ENCODE measurements around the gene BCAN. TPM values are rescaled to one million over a fixed set of nuclear protein-coding genes. Genes with fewer than 3 reads are reported as not detected.
"Not testable (repeated sequence)": the region's sequence is repeated elsewhere in the genome, so short reads cannot be mapped to it uniquely, and the experiment has no call there.

BCAN gene
- total RNA-seq, 1 donor, result not detected

DNA sequence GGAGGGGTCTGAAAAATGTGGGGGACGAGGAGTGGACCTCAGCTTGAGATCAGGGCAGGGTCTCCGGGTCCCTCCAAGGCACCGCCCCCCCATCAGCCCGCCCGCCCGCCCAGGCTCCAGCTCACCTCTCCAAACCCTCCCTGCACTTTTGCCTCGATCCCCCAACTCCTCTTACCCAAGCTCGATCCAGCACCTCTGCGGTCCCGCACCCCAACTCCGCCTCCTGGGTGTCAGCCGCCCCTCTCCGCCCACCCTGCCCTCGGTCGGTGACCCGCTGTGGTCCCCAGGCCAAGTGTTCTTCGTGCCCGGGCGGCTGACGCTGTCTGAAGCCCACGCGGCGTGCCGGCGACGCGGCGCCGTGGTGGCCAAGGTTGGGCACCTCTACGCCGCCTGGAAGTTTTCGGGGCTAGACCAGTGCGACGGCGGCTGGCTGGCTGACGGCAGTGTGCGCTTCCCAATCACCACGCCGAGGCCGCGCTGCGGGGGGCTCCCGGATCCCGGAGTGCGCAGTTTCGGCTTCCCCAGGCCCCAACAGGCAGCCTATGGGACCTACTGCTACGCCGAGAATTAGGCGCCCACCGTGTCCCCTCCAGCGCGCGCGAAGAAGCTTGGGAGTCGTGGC is 17.0 kb upstream of the BCAN start:
- TF ChIP-seq, protein P1, sequence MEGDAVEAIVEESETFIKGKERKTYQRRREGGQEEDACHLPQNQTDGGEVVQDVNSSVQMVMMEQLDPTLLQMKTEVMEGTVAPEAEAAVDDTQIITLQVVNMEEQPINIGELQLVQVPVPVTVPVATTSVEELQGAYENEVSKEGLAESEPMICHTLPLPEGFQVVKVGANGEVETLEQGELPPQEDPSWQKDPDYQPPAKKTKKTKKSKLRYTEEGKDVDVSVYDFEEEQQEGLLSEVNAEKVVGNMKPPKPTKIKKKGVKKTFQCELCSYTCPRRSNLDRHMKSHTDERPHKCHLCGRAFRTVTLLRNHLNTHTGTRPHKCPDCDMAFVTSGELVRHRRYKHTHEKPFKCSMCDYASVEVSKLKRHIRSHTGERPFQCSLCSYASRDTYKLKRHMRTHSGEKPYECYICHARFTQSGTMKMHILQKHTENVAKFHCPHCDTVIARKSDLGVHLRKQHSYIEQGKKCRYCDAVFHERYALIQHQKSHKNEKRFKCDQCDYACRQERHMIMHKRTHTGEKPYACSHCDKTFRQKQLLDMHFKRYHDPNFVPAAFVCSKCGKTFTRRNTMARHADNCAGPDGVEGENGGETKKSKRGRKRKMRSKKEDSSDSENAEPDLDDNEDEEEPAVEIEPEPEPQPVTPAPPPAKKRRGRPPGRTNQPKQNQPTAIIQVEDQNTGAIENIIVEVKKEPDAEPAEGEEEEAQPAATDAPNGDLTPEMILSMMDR (IDR thresholded peaks at IDR 0.05; ENCODE audit: insufficient read depth, low read length), result no peak
- H3K4me3 ChIP-seq (ENCODE audit: low read depth, low read length), result peak overlapping the region; percentile 49
- DNase-seq (ENCODE audit: low read depth), result no peak

DNA sequence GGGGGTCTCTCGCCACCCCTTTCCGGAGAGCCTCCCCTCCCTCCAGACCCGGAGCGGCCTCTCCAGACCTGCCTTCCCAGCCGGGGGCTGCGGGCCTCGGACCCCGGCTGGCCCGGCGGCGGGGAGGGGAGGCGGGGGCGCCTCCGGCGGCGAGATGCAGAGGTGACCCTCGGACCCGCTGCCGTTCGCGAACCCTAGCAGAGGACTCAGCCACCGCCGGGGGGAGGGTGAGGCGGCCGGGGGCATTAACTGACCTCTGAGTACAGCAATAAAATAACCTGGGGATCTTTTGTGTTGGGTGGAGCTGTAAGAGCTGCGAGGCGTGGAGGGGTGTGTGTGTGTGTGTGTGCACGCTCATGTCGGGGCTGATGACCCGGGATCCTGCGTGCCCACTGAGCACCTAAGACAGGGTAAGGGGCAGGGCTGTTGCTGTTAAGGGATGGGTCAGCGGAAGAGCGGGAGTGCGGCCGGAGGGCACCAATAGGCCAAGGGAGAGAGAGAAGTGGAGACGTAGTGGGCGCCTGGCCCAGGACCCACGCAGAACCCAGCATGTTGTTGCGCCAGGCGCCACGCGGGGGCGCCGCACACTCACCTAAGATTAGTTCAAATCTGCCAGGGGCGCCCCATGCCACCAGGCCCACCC is 16.4 kb upstream of the BCAN start:
- no peak overlapping the region for H3K4me3 ChIP-seq (ENCODE audit: low read depth, low read length)
- DNase-seq (ENCODE audit: low read depth), result peak; percentile 55
- TF ChIP-seq, protein P1 (IDR thresholded peaks at IDR 0.05; ENCODE audit: insufficient read depth, low read length), result peak; percentile 76

DNA sequence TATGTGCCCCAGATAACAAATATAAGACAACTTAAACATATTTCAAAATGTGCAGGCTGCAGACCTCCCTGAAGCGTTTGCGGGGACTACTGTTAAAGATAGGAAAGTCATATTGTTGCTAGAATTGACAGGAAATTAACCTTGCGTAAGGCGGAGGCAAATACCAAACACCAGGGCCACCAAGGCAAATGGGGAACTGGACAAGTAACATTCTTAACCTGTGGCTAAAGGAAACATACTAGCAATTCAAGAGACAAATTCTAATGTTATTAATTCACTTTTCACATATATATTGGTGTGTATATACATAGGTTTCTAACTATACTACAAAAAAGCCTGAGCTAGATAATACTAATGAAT is 15.9 kb upstream of the BCAN start:
- no peak for DNase-seq (ENCODE audit: low read depth)
- no peak overlapping the region for H3K4me3 ChIP-seq (ENCODE audit: low read depth, low read length)
- TF ChIP-seq, protein P1 (IDR thresholded peaks at IDR 0.05; ENCODE audit: insufficient read depth, low read length), result no peak

DNA sequence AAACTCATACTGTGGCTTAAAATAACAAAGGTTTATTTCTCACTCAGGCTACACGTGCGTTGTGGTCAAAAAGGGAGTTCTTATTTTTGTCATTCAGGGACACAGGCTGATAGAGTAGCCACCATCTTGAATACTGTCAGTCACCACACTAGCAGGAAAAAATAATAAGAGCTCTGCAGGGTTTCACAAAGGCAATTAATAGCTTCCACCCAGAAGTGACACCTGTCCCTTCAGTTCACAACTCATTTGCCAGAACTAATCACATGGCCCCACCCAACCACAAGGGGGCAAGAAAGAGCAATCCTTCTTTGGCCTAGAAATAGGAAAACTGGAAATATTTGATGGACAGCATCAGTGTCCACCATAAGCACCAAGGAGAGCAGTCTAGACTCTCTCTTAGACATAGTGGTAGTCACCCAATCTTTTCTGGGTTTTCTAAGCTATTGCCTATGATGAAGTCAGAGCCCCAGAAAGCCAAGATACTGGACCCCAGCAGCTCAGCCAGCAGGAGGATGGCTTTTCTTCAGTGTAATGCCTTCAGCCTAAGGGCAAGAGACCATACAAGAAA is 14.5 kb upstream of the BCAN start:
- peak; percentile 46 for DNase-seq (ENCODE audit: low read depth)
- TF ChIP-seq, protein P1 (IDR thresholded peaks at IDR 0.05; ENCODE audit: insufficient read depth, low read length), result peak; percentile 72
- H3K4me3 ChIP-seq (ENCODE audit: low read depth, low read length), result no peak overlapping the region

DNA sequence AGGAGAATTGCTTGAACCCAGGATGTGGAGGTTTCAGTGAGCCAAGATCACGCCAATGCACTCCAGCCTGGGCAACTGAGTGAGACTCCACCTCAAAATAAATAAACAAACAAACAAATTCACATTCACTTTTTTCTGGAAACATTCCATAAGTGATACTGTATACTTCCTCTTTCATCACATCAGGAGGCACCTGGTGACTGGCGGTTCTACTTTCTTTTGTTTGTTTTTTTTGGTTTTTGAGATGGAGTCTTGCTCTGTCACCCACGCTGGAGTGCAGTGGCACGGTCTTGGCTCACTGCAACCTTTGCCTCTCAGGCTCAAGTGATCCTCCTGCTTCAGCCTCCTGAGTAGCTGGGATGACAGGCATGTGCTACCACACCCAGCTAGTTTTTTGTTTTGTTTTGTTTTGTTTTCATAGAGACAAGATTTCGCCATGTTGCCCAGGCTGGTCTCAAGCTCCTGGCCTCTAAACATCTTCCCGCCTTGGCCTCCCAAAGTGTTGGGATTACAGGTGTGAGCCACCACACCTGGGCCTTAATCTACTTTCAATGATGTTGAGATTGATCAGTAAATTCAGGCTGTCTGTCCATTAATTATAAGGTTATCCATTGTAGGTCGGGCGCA is 12.0 kb upstream of the BCAN start:
- H3K4me3 ChIP-seq (ENCODE audit: low read depth, low read length), result no peak overlapping the region
- DNase-seq (ENCODE audit: low read depth), result no peak
- TF ChIP-seq, protein P1 (IDR thresholded peaks at IDR 0.05; ENCODE audit: insufficient read depth, low read length), result no peak

DNA sequence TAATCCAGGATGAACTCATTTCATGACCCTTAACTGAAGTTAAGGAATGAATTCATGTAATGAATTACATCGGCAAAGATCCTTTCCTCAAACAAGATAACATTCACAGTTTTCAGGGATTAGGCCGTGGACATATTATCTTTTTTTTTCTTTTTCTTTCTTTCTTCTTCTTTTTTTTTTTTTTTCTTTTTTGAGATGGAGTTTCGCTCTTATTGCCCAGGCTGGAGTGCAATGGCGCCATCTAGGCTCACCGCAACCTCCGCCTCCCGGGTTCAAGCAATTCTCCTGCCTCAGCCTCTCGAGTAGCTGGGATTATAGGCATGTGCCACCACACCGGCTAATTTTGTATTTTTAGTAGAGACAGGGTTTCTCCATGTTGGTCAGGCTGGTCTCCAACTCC is 10.8 kb upstream of the BCAN start:
- H3K4me3 ChIP-seq (ENCODE audit: low read depth, low read length); DNase-seq (ENCODE audit: low read depth): not testable (repeated sequence)

DNA sequence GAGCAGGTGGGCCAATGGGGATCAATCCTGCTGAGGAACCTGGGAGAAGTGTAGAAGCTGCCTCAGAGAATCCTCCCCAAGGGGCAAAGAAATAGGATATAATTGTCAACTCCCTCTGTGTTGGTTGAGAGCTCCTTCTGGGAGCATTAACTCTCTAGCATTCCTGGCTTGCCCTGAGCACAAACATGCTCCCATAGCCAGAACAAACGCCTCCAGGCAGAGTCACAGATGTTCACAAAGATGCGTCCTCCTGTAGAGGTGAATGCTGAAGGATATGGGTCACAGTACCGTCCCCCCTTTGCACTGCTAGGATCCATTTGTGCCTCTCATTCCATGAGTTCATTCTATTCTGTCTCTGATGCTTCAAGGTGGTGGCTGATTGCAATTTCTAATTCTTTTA is 9.6 kb upstream of the BCAN start:
- TF ChIP-seq, protein P1 (IDR thresholded peaks at IDR 0.05; ENCODE audit: insufficient read depth, low read length), result no peak
- H3K4me3 ChIP-seq (ENCODE audit: low read depth, low read length), result no peak overlapping the region
- DNase-seq (ENCODE audit: low read depth), result no peak
